Vagina (tissue), 2 donors: ENCODE results near the gene ZSCAN23. TPM values are rescaled to one million over a fixed set of nuclear protein-coding genes. Genes with fewer than 3 reads are reported as not detected.

Experiments
- DNase-seq, 2 donors: peaks; one replicate each; pipeline ENCODE4 v3.0.0-alpha.2; 2017; ENCODE audit errors: extremely low spot score in 2 of 2
- H3K27ac ChIP-seq: fragments of 200-600 bp; sonication (generic); one replicate; pipeline ENCODE4 v1.5.1; 2019
- H3K27me3 ChIP-seq: fragments of 200-600 bp; sonication (generic); one replicate; pipeline ENCODE4 v1.5.1; 2019
- H3K36me3 ChIP-seq, 2 donors: fragments of 200-600 bp; sonication (generic); one replicate each; pipeline ENCODE4 v1.5.1; 2017 to 2019
- H3K4me1 ChIP-seq: fragments of 200-600 bp; sonication (generic); one replicate; pipeline ENCODE4 v1.5.1; 2019
- H3K4me3 ChIP-seq, 2 donors: fragments of 200-600 bp; sonication (generic); 1 replicate in 1 of 2; 2 replicates in 1 of 2; pipeline ENCODE4 v1.5.1; 2016 to 2019
- H3K9me3 ChIP-seq: fragments of 200-600 bp; sonication (generic); one replicate; pipeline ENCODE4 v1.5.1; 2019
- CTCF ChIP-seq, 3 experiments: fragments of 450-650 bp in 2 of 3; fragments of 200-600 bp in 1 of 3; sonication (generic) in 1 of 3; IDR thresholded peaks; one replicate each; pipeline ENCODE4 v1.5.1; 2017 to 2019; ENCODE audit warnings: antibody characterized with exemption in 3 of 3, mild to moderate bottlenecking in 2 of 3, moderate library complexity in 2 of 3
- POLR2A ChIP-seq, 2 donors: fragments of 450-650 bp; IDR thresholded peaks; one replicate each; pipeline ENCODE4 v1.6.1; 2017; ENCODE audit warnings: antibody characterized with exemption in 2 of 2, mild to moderate bottlenecking in 2 of 2, moderate library complexity in 2 of 2
- POLR2AphosphoS5 ChIP-seq, 2 donors: sonication (generic); formaldehyde crosslinking; IDR thresholded peaks; one replicate each; pipeline ENCODE4 v1.9.0; 2017; ENCODE audit warnings: antibody characterized with exemption in 2 of 2, mild to moderate bottlenecking in 2 of 2, low read depth in 1 of 2; ENCODE audit not compliant: insufficient read depth in 1 of 2
- intact Hi-C: fragments of 100-400 bp; cut with DNase I; formaldehyde crosslinking; loops from one replicate; pipeline ENCODE4 v1.15.1; 2023
- total RNA-seq: library from RNA; depleted of rRNA; stranded (reverse); fragments of >200 nt; gene quantifications from one replicate; pipeline ENCODE4 v1.2.3, GENCODE V29; 2016

The ZSCAN23 gene
- total RNA-seq, 1 donor from 2014 or later: 0.98 TPM

- intact Hi-C loops: no loop called here
- H3K4me3 ChIP-seq: peak overlapping the region; percentile 41 to 47
- H3K9me3 ChIP-seq: no peaks in the 10 kb centered on the region
- no peaks in the 10 kb centered on the region for H3K4me1 ChIP-seq
- no peaks in the 10 kb centered on the region for H3K27me3 ChIP-seq
- peak overlapping the region; percentile 79 for H3K27ac ChIP-seq
- no peak for DNase-seq
- TF ChIP-seq CTCF (IDR thresholded peaks at IDR 0.05): no peak
- TF ChIP-seq POLR2A (IDR thresholded peaks at IDR 0.05): no peak
- no peak for TF ChIP-seq POLR2AphosphoS5 (IDR thresholded peaks at IDR 0.05; ENCODE audit: insufficient read depth in 1 of 2, low read depth in 1 of 2)
- no peaks in the 10 kb centered on the region for H3K36me3 ChIP-seq
Measured at GRCh38 chr6:28488916-28489365, 45.6 kb upstream of the ZSCAN23 start.

- TF ChIP-seq POLR2A (IDR thresholded peaks at IDR 0.05) (no peak), POLR2AphosphoS5 (IDR thresholded peaks at IDR 0.05; ENCODE audit: insufficient read depth in 1 of 2, low read depth in 1 of 2) (no peak), CTCF (IDR thresholded peaks at IDR 0.05) (no peak)
- Histone ChIP-seq H3K27me3 (no peaks in the 10 kb centered on the region), H3K4me1 (no peaks in the 10 kb centered on the region), H3K27ac (no peak overlapping the region), H3K36me3 (no peaks in the 10 kb centered on the region), H3K9me3 (no peaks in the 10 kb centered on the region), H3K4me3 (no peak overlapping the region)
- DNase-seq: no peak
- intact Hi-C loops: no loop called here
Measured at GRCh38 chr6:28486988-28487742, 43.9 kb upstream of the ZSCAN23 start.

GRCh38 chr6:28486533-28486932 is 43.2 kb upstream of the ZSCAN23 start:
- H3K27me3 ChIP-seq: no peaks in the 10 kb centered on the region
- intact Hi-C loops: no loop called here

GRCh38 chr6:28485482-28485881 is 42.2 kb upstream of the ZSCAN23 start:
- H3K4me1 ChIP-seq: no peaks in the 10 kb centered on the region

More at GRCh38 chr6:28486533-28486932, 43.2 kb upstream of the ZSCAN23 start:
- H3K4me3 ChIP-seq: no peak overlapping the region
- H3K4me1 ChIP-seq: no peaks in the 10 kb centered on the region
- H3K9me3 ChIP-seq: no peaks in the 10 kb centered on the region
- no peaks in the 10 kb centered on the region for H3K36me3 ChIP-seq
- no peak for TF ChIP-seq POLR2AphosphoS5 (IDR thresholded peaks at IDR 0.05; ENCODE audit: insufficient read depth in 1 of 2, low read depth in 1 of 2)
- TF ChIP-seq CTCF (IDR thresholded peaks at IDR 0.05): no peak
- no peak for TF ChIP-seq POLR2A (IDR thresholded peaks at IDR 0.05)
- no peak overlapping the region for H3K27ac ChIP-seq
- DNase-seq: no peak

More at GRCh38 chr6:28485482-28485881, 42.2 kb upstream of the ZSCAN23 start:
- Histone ChIP-seq H3K27me3 (no peaks in the 10 kb centered on the region), H3K36me3 (no peaks in the 10 kb centered on the region), H3K9me3 (no peaks in the 10 kb centered on the region), H3K4me3 (no peak overlapping the region), H3K27ac (no peak overlapping the region)
- no peak for TF ChIP-seq POLR2AphosphoS5 (IDR thresholded peaks at IDR 0.05; ENCODE audit: insufficient read depth in 1 of 2, low read depth in 1 of 2)
- no peak for TF ChIP-seq CTCF (IDR thresholded peaks at IDR 0.05)
- TF ChIP-seq POLR2A (IDR thresholded peaks at IDR 0.05): no peak
- intact Hi-C loops: no loop called here
- no peak for DNase-seq
